HT1080 (cell line): ENCODE data around the gene MRGPRE. TPM values are rescaled to one million over a fixed set of nuclear protein-coding genes. Genes with fewer than 3 reads are reported as not detected.
"Not testable (repeated sequence)": the region's sequence is repeated elsewhere in the genome, so short reads cannot be mapped to it uniquely, and the experiment has no call there.

Experiments used
- DNase-seq: peaks from one replicate; pipeline ENCODE4 v3.0.0-alpha.2; 2015; ENCODE audit warnings: low read depth
- polyA plus RNA-seq, 2 experiments: library from polyadenylated mRNA; depleted of rRNA; stranded (reverse); fragments of >200 nt; gene quantifications; 2 replicates each; pipeline ENCODE4 v1.2.3, GENCODE V29; 2015
- total RNA-seq: library from RNA; depleted of rRNA; stranded (reverse); fragments of >200 nt; shearing (Covaris generic); gene quantifications from 2 replicates; pipeline ENCODE4 v1.2.3, GENCODE V29; 2014; rRNA removed

Gene MRGPRE
- total RNA-seq = not detected in 2 replicates
- not detected in 2 replicates for polyA plus RNA-seq (2015; cell fraction: cytosol; rRNA removed)
- not detected in 2 replicates for polyA plus RNA-seq (2015; cell fraction: nucleus; rRNA removed)

- DNase-seq = no peak
Observed at GRCh38 chr11:3231851-3232744, at the start of gene MRGPRE. MRGPRE (minus strand) TSS chr11:3232417; CDS start chr11:3228799, 3,618 bp downstream.

GRCh38 chr11:3281146-3281545 is 48.9 kb upstream of the MRGPRE start:
- DNase-seq = not testable (repeated sequence)

- DNase-seq = not testable (repeated sequence)
Observed at GRCh38 chr11:3280662-3281061, 48.4 kb upstream of the MRGPRE start.

- DNase-seq = not testable (repeated sequence)
Observed at GRCh38 chr11:3278922-3279321, 46.7 kb upstream of the MRGPRE start.

GRCh38 chr11:3273629-3274028 is 41.4 kb upstream of the MRGPRE start:
- not testable (repeated sequence) for DNase-seq

GRCh38 chr11:3262548-3262947 is 30.3 kb upstream of the MRGPRE start:
- DNase-seq = not testable (repeated sequence)

- not testable (repeated sequence) for DNase-seq
Observed at GRCh38 chr11:3261831-3262230, 29.6 kb upstream of the MRGPRE start.

- DNase-seq = not testable (repeated sequence)
Observed at GRCh38 chr11:3257509-3257908, 25.3 kb upstream of the MRGPRE start.

- not testable (repeated sequence) for DNase-seq
Observed at GRCh38 chr11:3255241-3255640, 23.0 kb upstream of the MRGPRE start.

- not testable (repeated sequence) for DNase-seq
Observed at GRCh38 chr11:3254773-3255172, 22.6 kb upstream of the MRGPRE start.

GRCh38 chr11:3245071-3245470 is 12.9 kb upstream of the MRGPRE start:
- DNase-seq = no peak

GRCh38 chr11:3243880-3244279 is 11.7 kb upstream of the MRGPRE start:
- DNase-seq = no peak

- DNase-seq = no peak
Observed at GRCh38 chr11:3237119-3237518, 4.9 kb upstream of the MRGPRE start.

GRCh38 chr11:3234846-3235245 is 2.6 kb upstream of the MRGPRE start:
- no peak for DNase-seq

- no peak for DNase-seq
Observed at GRCh38 chr11:3232956-3233355, 739 bp upstream of the MRGPRE start.

- no peak for DNase-seq
Observed at GRCh38 chr11:3231550-3231850, 717 bp downstream of the MRGPRE start.

- no peak for DNase-seq
Observed at GRCh38 chr11:3230636-3231549, 1.3 kb downstream of the MRGPRE start.

GRCh38 chr11:3229673-3230630 is 2.3 kb downstream of the MRGPRE start:
- no peak for DNase-seq

- no peak for DNase-seq
Observed at GRCh38 chr11:3228445-3228829, 3.8 kb downstream of the MRGPRE start.

- no peak for DNase-seq
Observed at GRCh38 chr11:3227568-3228444, 4.4 kb downstream of the MRGPRE start.
